ENCODE data around the gene SPAG17.

The SPAG17 gene

DNA sequence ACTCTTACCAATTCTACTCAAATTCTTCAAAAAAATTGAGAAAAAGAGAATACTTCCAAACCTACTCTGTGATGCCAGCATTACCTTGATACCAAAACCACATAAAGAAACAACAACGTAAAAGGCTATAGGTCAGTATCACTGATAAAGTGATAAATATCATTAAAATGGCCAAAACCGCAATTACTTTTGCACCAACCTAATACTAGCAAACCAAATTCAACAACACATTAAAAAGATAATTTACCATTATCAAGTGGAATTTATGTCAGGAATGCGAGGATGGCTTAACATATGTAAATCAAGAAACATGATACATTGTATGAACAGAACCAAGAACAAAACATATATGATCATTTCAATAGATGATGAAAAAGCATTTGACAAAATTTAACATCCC lies 7.0 kb downstream of the SPAG17 start:
- Histone ChIP-seq H3K27ac (ENCODE audit: low read depth, low read length, severe bottlenecking) (no peak overlapping the region), H3K4me1 (ENCODE audit: control insufficient read depth, insufficient read depth, low read length, poor library complexity, severe bottlenecking) (no peaks in the 10 kb centered on the region), H3K36me3 (ENCODE audit: control insufficient read depth, insufficient read depth, low read length) (no peaks in the 10 kb centered on the region), H3K4me3 (ENCODE audit: extremely low read depth, insufficient read depth, low read length, poor library complexity, severe bottlenecking) (no peak overlapping the region), H3K9me3 (ENCODE audit: control insufficient read depth, low read length) (no peaks in the 10 kb centered on the region)
- WGBS, 2 experiments (ENCODE audit: insufficient coverage in 2 of 2) = no CpG with 5 or more reads among the region's 3 CpGs

GRCh38 chr1:118169016-118169415 lies 16.0 kb downstream of the SPAG17 start:
- Histone ChIP-seq H3K36me3 (ENCODE audit: control insufficient read depth, insufficient read depth, low read length) (no peaks in the 10 kb centered on the region), H3K4me1 (ENCODE audit: control insufficient read depth, insufficient read depth, low read length, poor library complexity, severe bottlenecking) (no peaks in the 10 kb centered on the region), H3K4me3 (ENCODE audit: extremely low read depth, insufficient read depth, low read length, poor library complexity, severe bottlenecking) (no peak overlapping the region), H3K27ac (ENCODE audit: low read depth, low read length, severe bottlenecking) (no peak overlapping the region), H3K9me3 (ENCODE audit: control insufficient read depth, low read length) (no peaks in the 10 kb centered on the region)
- WGBS, 2 experiments (ENCODE audit: insufficient coverage in 2 of 2) = no CpG with 5 or more reads among the region's 1 CpG

GRCh38 chr1:118160806-118161205 lies 24.2 kb downstream of the SPAG17 start:
- H3K4me3 ChIP-seq (ENCODE audit: extremely low read depth, insufficient read depth, low read length, poor library complexity, severe bottlenecking) = no peak overlapping the region
- no peaks in the 10 kb centered on the region for H3K9me3 ChIP-seq (ENCODE audit: control insufficient read depth, low read length)
- no CpG with 5 or more reads among the region's 1 CpG for WGBS, 2 experiments (ENCODE audit: insufficient coverage in 2 of 2)
- H3K27ac ChIP-seq (ENCODE audit: low read depth, low read length, severe bottlenecking) = no peak overlapping the region
- H3K36me3 ChIP-seq (ENCODE audit: control insufficient read depth, insufficient read depth, low read length) = no peaks in the 10 kb centered on the region
- H3K4me1 ChIP-seq (ENCODE audit: control insufficient read depth, insufficient read depth, low read length, poor library complexity, severe bottlenecking) = peaks cover 10% of the 10 kb centered on the region

DNA sequence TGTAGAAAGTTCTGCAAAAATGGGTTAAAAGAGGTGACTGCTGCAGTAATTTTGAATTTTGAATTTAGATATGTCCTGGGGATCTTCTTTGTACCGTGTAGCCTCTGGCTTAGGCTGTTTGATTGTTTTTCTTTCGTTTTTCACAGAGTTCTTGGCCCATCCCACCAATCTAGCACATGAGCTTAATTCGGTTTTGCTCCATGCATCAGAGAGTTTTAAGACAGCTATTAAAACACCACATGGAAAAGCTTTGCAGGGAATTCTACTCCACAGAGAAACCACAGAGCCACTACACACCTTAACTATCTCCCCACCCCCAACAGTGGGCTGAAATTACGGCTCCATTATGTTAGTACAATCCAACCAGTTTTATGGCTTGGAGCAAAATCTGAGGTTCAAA lies 25.5 kb downstream of the SPAG17 start:
- no peak overlapping the region for H3K27ac ChIP-seq (ENCODE audit: low read depth, low read length, severe bottlenecking)
- peaks cover 10% of the 10 kb centered on the region for H3K4me1 ChIP-seq (ENCODE audit: control insufficient read depth, insufficient read depth, low read length, poor library complexity, severe bottlenecking)

GRCh38 chr1:118158924-118159323 lies 26.1 kb downstream of the SPAG17 start:
- Histone ChIP-seq H3K4me1 (ENCODE audit: control insufficient read depth, insufficient read depth, low read length, poor library complexity, severe bottlenecking) (peaks cover 10% of the 10 kb centered on the region), H3K27ac (ENCODE audit: low read depth, low read length, severe bottlenecking) (peak overlapping the region; percentile 26), H3K9me3 (ENCODE audit: control insufficient read depth, low read length) (no peaks in the 10 kb centered on the region), H3K36me3 (ENCODE audit: control insufficient read depth, insufficient read depth, low read length) (no peaks in the 10 kb centered on the region), H3K4me3 (ENCODE audit: extremely low read depth, insufficient read depth, low read length, poor library complexity, severe bottlenecking) (no peak overlapping the region)
- 83 to 100% methylated on average over 1 of the region's 1 CpG for WGBS, 2 experiments (ENCODE audit: insufficient coverage in 2 of 2)

More for the DNA sequence above, 25.5 kb downstream of the SPAG17 start:
- no peaks in the 10 kb centered on the region for H3K9me3 ChIP-seq (ENCODE audit: control insufficient read depth, low read length)
- H3K36me3 ChIP-seq (ENCODE audit: control insufficient read depth, insufficient read depth, low read length) = no peaks in the 10 kb centered on the region
- 100% methylated on average over 2 to 3 of the region's 4 CpGs for WGBS, 2 experiments (ENCODE audit: insufficient coverage in 2 of 2)
- H3K4me3 ChIP-seq (ENCODE audit: extremely low read depth, insufficient read depth, low read length, poor library complexity, severe bottlenecking) = no peak overlapping the region

DNA sequence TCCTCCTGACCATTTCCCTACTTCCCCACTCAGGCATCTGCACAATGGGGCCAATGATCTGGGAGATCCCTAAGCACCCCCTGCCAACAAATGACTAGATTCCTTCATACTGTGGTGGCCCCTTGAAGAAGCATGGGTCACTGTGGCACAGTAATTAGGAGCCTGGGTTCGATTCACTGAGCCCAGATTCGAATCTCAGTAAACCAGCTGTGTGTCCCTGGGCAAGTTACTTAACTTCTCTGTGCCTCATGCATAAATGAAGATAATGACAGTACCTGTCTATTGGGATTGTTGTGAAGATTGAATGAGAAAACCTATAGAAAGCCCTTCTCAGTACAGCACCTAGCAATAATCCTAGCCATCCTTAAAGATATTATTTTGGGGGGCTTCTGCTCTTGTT lies 27.5 kb downstream of the SPAG17 start:
- WGBS, 2 experiments (ENCODE audit: insufficient coverage in 2 of 2) = 86 to 100% methylated on average over 1 to 2 of the region's 2 CpGs
- Histone ChIP-seq H3K36me3 (ENCODE audit: control insufficient read depth, insufficient read depth, low read length) (no peaks in the 10 kb centered on the region), H3K9me3 (ENCODE audit: control insufficient read depth, low read length) (no peaks in the 10 kb centered on the region), H3K4me1 (ENCODE audit: control insufficient read depth, insufficient read depth, low read length, poor library complexity, severe bottlenecking) (peaks cover 10% of the 10 kb centered on the region), H3K27ac (ENCODE audit: low read depth, low read length, severe bottlenecking) (no peak overlapping the region), H3K4me3 (ENCODE audit: extremely low read depth, insufficient read depth, low read length, poor library complexity, severe bottlenecking) (no peak overlapping the region)

DNA sequence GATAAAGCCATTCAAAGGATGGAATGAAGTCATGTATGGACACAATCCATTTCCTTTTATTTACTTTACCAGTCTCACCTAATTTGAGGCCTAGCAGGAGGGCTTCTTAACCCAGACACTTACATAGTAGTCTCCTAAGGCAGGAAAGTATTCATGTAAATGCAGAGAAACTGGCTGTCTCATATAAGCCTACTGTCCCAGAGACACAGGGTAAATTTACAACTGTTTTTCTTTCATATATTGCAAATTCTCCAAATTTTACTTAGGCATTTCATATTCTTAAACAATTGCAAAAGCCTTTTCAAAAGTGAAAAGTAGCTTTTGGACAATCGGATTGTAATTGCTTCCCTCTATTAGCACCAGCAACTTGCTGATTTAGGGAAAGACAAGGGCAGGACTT lies 29.9 kb downstream of the SPAG17 start:
- Histone ChIP-seq H3K4me1 (ENCODE audit: control insufficient read depth, insufficient read depth, low read length, poor library complexity, severe bottlenecking) (peaks cover 10% of the 10 kb centered on the region), H3K27ac (ENCODE audit: low read depth, low read length, severe bottlenecking) (no peak overlapping the region), H3K4me3 (ENCODE audit: extremely low read depth, insufficient read depth, low read length, poor library complexity, severe bottlenecking) (no peak overlapping the region), H3K36me3 (ENCODE audit: control insufficient read depth, insufficient read depth, low read length) (no peaks in the 10 kb centered on the region), H3K9me3 (ENCODE audit: control insufficient read depth, low read length) (no peaks in the 10 kb centered on the region)
- WGBS, 2 experiments (ENCODE audit: insufficient coverage in 2 of 2) = no CpG with 5 or more reads among the region's 1 CpG

DNA sequence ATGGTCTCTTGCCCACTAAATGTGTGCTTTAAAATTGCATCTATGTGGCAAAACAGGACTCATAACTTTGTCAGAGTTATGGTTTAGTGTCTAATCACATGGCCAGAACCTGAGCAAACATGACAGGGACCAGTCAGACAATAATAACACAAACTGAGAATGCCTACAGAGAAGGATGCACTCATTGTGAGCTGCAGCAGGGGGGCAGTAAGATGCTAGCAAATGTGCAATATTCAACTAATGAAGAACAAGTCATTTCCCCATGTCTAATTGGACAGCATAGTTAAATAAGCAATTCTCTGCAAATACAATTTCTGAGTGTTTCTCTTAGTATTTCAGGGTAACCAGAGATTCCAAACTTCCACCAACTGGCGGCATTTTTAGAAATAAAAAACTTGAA lies 30.8 kb downstream of the SPAG17 start:
- Histone ChIP-seq H3K9me3 (ENCODE audit: control insufficient read depth, low read length) (no peaks in the 10 kb centered on the region), H3K36me3 (ENCODE audit: control insufficient read depth, insufficient read depth, low read length) (no peaks in the 10 kb centered on the region), H3K4me3 (ENCODE audit: extremely low read depth, insufficient read depth, low read length, poor library complexity, severe bottlenecking) (no peak overlapping the region), H3K4me1 (ENCODE audit: control insufficient read depth, insufficient read depth, low read length, poor library complexity, severe bottlenecking) (peaks cover 8% of the 10 kb centered on the region), H3K27ac (ENCODE audit: low read depth, low read length, severe bottlenecking) (no peak overlapping the region)
- 100% methylated on average over 1 of the region's 1 CpG; no CpG with 5 or more reads in 1 of the 2 experiments for WGBS, 2 experiments (ENCODE audit: insufficient coverage in 2 of 2)

- no peaks in the 10 kb centered on the region for H3K9me3 ChIP-seq (ENCODE audit: control insufficient read depth, low read length)
- no peak overlapping the region for H3K4me3 ChIP-seq (ENCODE audit: extremely low read depth, insufficient read depth, low read length, poor library complexity, severe bottlenecking)
- no peaks in the 10 kb centered on the region for H3K36me3 ChIP-seq (ENCODE audit: control insufficient read depth, insufficient read depth, low read length)
- no peak overlapping the region for H3K27ac ChIP-seq (ENCODE audit: low read depth, low read length, severe bottlenecking)
- WGBS, 2 experiments (ENCODE audit: insufficient coverage in 2 of 2) = 0% methylated on average over 3 of the region's 6 CpGs; no CpG with 5 or more reads in 1 of the 2 experiments
- H3K4me1 ChIP-seq (ENCODE audit: control insufficient read depth, insufficient read depth, low read length, poor library complexity, severe bottlenecking) = no peaks in the 10 kb centered on the region
Observed at GRCh38 chr1:118151312-118151937, 33.6 kb downstream of the SPAG17 start.

DNA sequence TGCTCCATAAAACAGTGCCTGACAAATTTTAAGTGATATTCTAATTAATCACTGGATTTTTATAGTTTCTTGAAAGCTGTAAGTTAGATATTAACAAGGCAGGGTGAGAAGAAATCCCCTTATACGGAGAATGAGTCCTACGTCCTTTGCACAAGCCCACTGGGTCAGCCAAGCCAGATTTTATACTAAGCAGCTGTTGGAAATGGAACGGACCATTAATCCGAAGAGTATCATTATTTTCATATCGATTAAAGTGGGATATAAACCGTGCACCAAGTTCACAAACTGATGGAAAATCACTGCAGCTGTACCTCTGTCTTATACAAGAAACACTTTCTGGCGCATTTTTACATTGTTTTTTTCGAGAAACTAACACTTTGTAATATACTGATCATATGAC lies 35.2 kb downstream of the SPAG17 start:
- Histone ChIP-seq H3K4me3 (ENCODE audit: extremely low read depth, insufficient read depth, low read length, poor library complexity, severe bottlenecking) (no peak overlapping the region), H3K9me3 (ENCODE audit: control insufficient read depth, low read length) (no peaks in the 10 kb centered on the region), H3K36me3 (ENCODE audit: control insufficient read depth, insufficient read depth, low read length) (no peaks in the 10 kb centered on the region), H3K4me1 (ENCODE audit: control insufficient read depth, insufficient read depth, low read length, poor library complexity, severe bottlenecking) (no peaks in the 10 kb centered on the region), H3K27ac (ENCODE audit: low read depth, low read length, severe bottlenecking) (no peak overlapping the region)
- 91 to 97% methylated on average over 6 to 8 of the region's 8 CpGs for WGBS, 2 experiments (ENCODE audit: insufficient coverage in 2 of 2)

DNA sequence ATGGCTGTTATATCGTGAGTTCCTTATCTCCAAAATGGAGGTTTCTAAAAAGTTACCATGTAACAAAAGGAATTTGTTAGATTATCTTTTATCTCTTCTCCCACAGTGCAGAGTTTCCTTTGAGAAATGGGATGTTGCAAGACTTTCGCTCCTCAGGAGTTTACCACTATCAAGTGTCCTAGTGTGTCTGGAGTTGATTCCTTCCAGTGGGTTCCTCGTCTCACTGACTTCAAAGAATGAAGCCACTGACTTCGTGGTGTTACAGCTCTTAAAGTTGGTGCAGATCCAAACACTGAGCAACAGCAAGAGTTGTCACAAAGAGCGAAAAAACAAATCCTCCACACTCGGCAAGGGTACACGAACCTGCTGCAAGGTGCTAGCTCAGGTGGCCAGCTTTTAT lies 37.0 kb downstream of the SPAG17 start:
- H3K9me3 ChIP-seq (ENCODE audit: control insufficient read depth, low read length) = no peaks in the 10 kb centered on the region
- H3K27ac ChIP-seq (ENCODE audit: low read depth, low read length, severe bottlenecking) = no peak overlapping the region
- no peaks in the 10 kb centered on the region for H3K4me1 ChIP-seq (ENCODE audit: control insufficient read depth, insufficient read depth, low read length, poor library complexity, severe bottlenecking)
- H3K4me3 ChIP-seq (ENCODE audit: extremely low read depth, insufficient read depth, low read length, poor library complexity, severe bottlenecking) = no peak overlapping the region
- no peaks in the 10 kb centered on the region for H3K36me3 ChIP-seq (ENCODE audit: control insufficient read depth, insufficient read depth, low read length)
- WGBS, 2 experiments (ENCODE audit: insufficient coverage in 2 of 2) = 90 to 98% methylated on average over 5 to 6 of the region's 7 CpGs

Data from mesodermal cell (in vitro differentiated cells).